WTC11 (cell line): ENCODE measurements around the gene LRRC61. TPM values are rescaled to one million over a fixed set of nuclear protein-coding genes. Genes with fewer than 3 reads are reported as not detected.

Experiments used
- ATAC-seq: fragments of 200-7000 bp; cut with Tn5 transposase; 2 replicates; pipeline ENCODE4 v1.10.0; 2021; ENCODE audit warnings: mild to moderate bottlenecking, moderate library complexity
- CTCF ChIA-PET: fragments of 300-600 bp; sonication (Branson Sonifier 250); formaldehyde crosslinking; loops from one replicate; lab custom pipeline; 2021; ENCODE audit warnings: antibody characterized with exemption; lab: Charles Lee
- POLR2A ChIA-PET: fragments of 350-600 bp; sonication (Branson Sonifier 250); formaldehyde crosslinking; loops from one replicate; lab custom pipeline; 2021; ENCODE audit warnings: antibody characterized with exemption; lab: Charles Lee
- DNase-seq: peaks from one replicate; pipeline ENCODE4 v3.0.0; 2021; ENCODE audit warnings: low spot score
- H3K27ac Mint-ChIP-seq: 2 replicates; pipeline ENCODE4 v1.8.0; 2021; ENCODE audit warnings: mixed read lengths
- H3K27me3 Mint-ChIP-seq: 2 replicates; pipeline ENCODE4 v1.8.0; 2021; ENCODE audit warnings: low read depth, mild to moderate bottlenecking, moderate library complexity, mixed read lengths
- H3K36me3 Mint-ChIP-seq: 2 replicates; pipeline ENCODE4 v1.8.0; 2021; ENCODE audit warnings: mixed read lengths
- H3K4me1 Mint-ChIP-seq: 2 replicates; pipeline ENCODE4 v1.8.0; 2022; ENCODE audit warnings: mixed read lengths
- H3K4me3 Mint-ChIP-seq: 2 replicates; pipeline ENCODE4 v1.8.0; 2021; ENCODE audit warnings: mild to moderate bottlenecking, moderate library complexity, mixed read lengths
- H3K9me3 Mint-ChIP-seq: 2 replicates; pipeline ENCODE4 v1.8.0; 2021; ENCODE audit warnings: mixed read lengths
- CREM ChIP-seq: sonication (generic); formaldehyde crosslinking; IDR thresholded peaks from 2 replicates; pipeline ENCODE4 v1.8.1; 2022; ENCODE audit warnings: mild to moderate bottlenecking, missing genetic modification reagents, moderate library complexity
- GTF2I ChIP-seq: fragments of 250-450 bp; sonication (Bioruptor Pico); conservative IDR thresholded peaks from 2 replicates; pipeline ENCODE4 v1.4.0; 2021; ENCODE audit warnings: mild to moderate bottlenecking
- NR3C1 ChIP-seq: sonication (generic); formaldehyde crosslinking; conservative IDR thresholded peaks from 2 replicates; pipeline ENCODE4 v1.8.1; 2023; ENCODE audit warnings: low read depth, mild to moderate bottlenecking, missing genetic modification reagents
- OVOL2 ChIP-seq: fragments of 250-450 bp; sonication (Bioruptor Pico); IDR thresholded peaks from 2 replicates; pipeline ENCODE4 v1.9.0; 2021; ENCODE audit warnings: mild to moderate bottlenecking, borderline replicate concordance
- RORB ChIP-seq: fragments of 250-450 bp; sonication (Bioruptor Pico); IDR thresholded peaks from 2 replicates; pipeline ENCODE4 v1.9.0; 2021; ENCODE audit warnings: mild to moderate bottlenecking
- SMAD3 ChIP-seq: sonication (generic); formaldehyde crosslinking; IDR thresholded peaks from 2 replicates; pipeline ENCODE4 v1.8.0; 2022; ENCODE audit warnings: missing genetic modification reagents, mild to moderate bottlenecking, borderline replicate concordance
- SOX15 ChIP-seq: fragments of 250-450 bp; sonication (Bioruptor Pico); IDR thresholded peaks from 2 replicates; pipeline ENCODE4 v1.9.0; 2021; ENCODE audit warnings: mild to moderate bottlenecking
- TEAD4 ChIP-seq: sonication (generic); formaldehyde crosslinking; IDR thresholded peaks from 2 replicates; pipeline ENCODE4 v1.8.0; 2022; ENCODE audit warnings: mild to moderate bottlenecking, missing genetic modification reagents
- ZNF416 ChIP-seq: fragments of 250-450 bp; sonication (Bioruptor Pico); IDR thresholded peaks from 2 replicates; pipeline ENCODE4 v1.9.0; 2021; ENCODE audit warnings: mild to moderate bottlenecking, inconsistent platforms
- ZNF423 ChIP-seq: fragments of 250-450 bp; sonication (Bioruptor Pico); IDR thresholded peaks from 2 replicates; pipeline ENCODE4 v2.1.2; 2022; ENCODE audit warnings: mild to moderate bottlenecking, moderate library complexity
- total RNA-seq: library from RNA; stranded (reverse); gene quantifications from 3 replicates; pipeline ENCODE4 v1.2.3, GENCODE V29; 2021
- TF ChIP-seq, protein P1 (sequence below): sonication (generic); formaldehyde crosslinking; IDR thresholded peaks from 2 replicates; pipeline ENCODE4 v1.8.0; 2023; ENCODE audit warnings: missing genetic modification reagents
- TF ChIP-seq, protein P2 (sequence below): sonication (generic); formaldehyde crosslinking; IDR thresholded peaks from 2 replicates; pipeline ENCODE4 v1.8.1; 2023; ENCODE audit warnings: mild to moderate bottlenecking, missing genetic modification reagents, borderline replicate concordance
- TF ChIP-seq, protein P3 (sequence below): fragments of 200-600 bp; IDR thresholded peaks from 2 replicates; pipeline ENCODE4 v1.8.0; 2022; ENCODE audit warnings: antibody characterized with exemption
- TF ChIP-seq, protein P4 (sequence below): sonication (generic); formaldehyde crosslinking; IDR thresholded peaks from 2 replicates; pipeline ENCODE4 v1.8.0; 2022; ENCODE audit warnings: mild to moderate bottlenecking, missing genetic modification reagents
- TF ChIP-seq, protein P5 (sequence below): fragments of 250-450 bp; sonication (Bioruptor Pico); IDR thresholded peaks from 2 replicates; pipeline ENCODE4 v2.1.2; 2022; ENCODE audit warnings: mild to moderate bottlenecking, moderate library complexity

LRRC61 gene
- total RNA-seq, 1 experiment from 2014 or later: 27.7 TPM

DNA sequence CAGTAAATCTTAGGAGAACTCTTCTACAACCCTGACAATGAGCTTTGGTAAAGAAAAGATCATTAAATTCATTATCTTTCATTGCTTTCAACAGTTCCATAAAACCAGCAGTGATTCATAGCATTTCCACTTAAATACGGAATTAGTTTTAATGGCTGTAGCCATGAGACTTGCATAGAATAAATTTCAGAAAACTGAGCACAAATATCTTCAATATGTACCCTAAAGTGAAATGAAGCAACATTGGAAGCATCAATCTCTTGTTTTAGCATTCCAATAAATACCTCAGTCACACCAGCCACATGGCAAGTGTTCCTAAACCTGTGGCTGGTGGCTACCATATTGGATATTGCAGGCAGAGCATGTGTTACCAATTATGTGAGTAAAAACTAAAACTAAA is 21.9 kb downstream of the LRRC61 start (continued):
- TF ChIP-seq, protein P1, sequence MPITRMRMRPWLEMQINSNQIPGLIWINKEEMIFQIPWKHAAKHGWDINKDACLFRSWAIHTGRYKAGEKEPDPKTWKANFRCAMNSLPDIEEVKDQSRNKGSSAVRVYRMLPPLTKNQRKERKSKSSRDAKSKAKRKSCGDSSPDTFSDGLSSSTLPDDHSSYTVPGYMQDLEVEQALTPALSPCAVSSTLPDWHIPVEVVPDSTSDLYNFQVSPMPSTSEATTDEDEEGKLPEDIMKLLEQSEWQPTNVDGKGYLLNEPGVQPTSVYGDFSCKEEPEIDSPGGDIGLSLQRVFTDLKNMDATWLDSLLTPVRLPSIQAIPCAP: no peak
- no peak for TF ChIP-seq ZNF416 (CRISPR knock-in tag)
- TF ChIP-seq GTF2I: no peak
- TF ChIP-seq, protein P2, sequence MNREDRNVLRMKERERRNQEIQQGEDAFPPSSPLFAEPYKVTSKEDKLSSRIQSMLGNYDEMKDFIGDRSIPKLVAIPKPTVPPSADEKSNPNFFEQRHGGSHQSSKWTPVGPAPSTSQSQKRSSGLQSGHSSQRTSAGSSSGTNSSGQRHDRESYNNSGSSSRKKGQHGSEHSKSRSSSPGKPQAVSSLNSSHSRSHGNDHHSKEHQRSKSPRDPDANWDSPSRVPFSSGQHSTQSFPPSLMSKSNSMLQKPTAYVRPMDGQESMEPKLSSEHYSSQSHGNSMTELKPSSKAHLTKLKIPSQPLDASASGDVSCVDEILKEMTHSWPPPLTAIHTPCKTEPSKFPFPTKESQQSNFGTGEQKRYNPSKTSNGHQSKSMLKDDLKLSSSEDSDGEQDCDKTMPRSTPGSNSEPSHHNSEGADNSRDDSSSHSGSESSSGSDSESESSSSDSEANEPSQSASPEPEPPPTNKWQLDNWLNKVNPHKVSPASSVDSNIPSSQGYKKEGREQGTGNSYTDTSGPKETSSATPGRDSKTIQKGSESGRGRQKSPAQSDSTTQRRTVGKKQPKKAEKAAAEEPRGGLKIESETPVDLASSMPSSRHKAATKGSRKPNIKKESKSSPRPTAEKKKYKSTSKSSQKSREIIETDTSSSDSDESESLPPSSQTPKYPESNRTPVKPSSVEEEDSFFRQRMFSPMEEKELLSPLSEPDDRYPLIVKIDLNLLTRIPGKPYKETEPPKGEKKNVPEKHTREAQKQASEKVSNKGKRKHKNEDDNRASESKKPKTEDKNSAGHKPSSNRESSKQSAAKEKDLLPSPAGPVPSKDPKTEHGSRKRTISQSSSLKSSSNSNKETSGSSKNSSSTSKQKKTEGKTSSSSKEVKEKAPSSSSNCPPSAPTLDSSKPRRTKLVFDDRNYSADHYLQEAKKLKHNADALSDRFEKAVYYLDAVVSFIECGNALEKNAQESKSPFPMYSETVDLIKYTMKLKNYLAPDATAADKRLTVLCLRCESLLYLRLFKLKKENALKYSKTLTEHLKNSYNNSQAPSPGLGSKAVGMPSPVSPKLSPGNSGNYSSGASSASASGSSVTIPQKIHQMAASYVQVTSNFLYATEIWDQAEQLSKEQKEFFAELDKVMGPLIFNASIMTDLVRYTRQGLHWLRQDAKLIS (CRISPR knock-in tag): no peak
- no peak for TF ChIP-seq CREM (CRISPR knock-in tag)

DNA sequence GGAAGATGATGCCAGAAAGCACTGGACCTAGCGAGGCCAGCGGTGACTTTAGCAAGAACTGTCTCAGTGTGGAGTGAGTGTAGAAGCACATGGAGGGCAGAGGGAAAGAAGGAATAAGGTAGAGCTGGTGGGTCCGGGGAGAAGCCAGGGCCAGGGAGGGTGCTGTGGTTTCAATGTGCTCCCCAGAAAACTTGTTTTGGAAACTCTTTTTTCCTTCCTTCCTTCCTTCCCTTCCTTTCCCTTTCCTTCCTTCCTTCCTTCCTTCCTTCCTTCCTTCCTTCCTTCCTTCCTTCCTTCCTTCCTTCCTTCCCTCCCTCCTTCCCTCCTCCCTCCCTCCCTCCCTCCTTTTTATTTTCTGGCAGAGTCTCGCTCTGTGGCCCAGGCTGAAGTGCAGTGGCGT is 23.8 kb downstream of the LRRC61 start:
- no peak overlapping the region for H3K27ac Mint-ChIP-seq
- no peak for ATAC-seq
- POLR2A ChIA-PET: interaction anchor here (1.4 kb wide), 1 partner anchor 37 kb away, joined by 3 read pairs; no protein-coding TSS in a partner anchor

More for the DNA sequence above, 23.8 kb downstream of the LRRC61 start:
- no peak for DNase-seq
- H3K4me3 Mint-ChIP-seq: no peak overlapping the region
- H3K4me1 Mint-ChIP-seq: peaks cover 14% of the 10 kb centered on the region
- no peak for TF ChIP-seq ZNF423 (CRISPR knock-in tag)
- TF ChIP-seq, protein P3, sequence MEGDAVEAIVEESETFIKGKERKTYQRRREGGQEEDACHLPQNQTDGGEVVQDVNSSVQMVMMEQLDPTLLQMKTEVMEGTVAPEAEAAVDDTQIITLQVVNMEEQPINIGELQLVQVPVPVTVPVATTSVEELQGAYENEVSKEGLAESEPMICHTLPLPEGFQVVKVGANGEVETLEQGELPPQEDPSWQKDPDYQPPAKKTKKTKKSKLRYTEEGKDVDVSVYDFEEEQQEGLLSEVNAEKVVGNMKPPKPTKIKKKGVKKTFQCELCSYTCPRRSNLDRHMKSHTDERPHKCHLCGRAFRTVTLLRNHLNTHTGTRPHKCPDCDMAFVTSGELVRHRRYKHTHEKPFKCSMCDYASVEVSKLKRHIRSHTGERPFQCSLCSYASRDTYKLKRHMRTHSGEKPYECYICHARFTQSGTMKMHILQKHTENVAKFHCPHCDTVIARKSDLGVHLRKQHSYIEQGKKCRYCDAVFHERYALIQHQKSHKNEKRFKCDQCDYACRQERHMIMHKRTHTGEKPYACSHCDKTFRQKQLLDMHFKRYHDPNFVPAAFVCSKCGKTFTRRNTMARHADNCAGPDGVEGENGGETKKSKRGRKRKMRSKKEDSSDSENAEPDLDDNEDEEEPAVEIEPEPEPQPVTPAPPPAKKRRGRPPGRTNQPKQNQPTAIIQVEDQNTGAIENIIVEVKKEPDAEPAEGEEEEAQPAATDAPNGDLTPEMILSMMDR: no peak
- TF ChIP-seq CREM (CRISPR knock-in tag): no peak
- TF ChIP-seq TEAD4: no peak
- no peak for TF ChIP-seq SOX15 (CRISPR knock-in tag)
- TF ChIP-seq, protein P4, sequence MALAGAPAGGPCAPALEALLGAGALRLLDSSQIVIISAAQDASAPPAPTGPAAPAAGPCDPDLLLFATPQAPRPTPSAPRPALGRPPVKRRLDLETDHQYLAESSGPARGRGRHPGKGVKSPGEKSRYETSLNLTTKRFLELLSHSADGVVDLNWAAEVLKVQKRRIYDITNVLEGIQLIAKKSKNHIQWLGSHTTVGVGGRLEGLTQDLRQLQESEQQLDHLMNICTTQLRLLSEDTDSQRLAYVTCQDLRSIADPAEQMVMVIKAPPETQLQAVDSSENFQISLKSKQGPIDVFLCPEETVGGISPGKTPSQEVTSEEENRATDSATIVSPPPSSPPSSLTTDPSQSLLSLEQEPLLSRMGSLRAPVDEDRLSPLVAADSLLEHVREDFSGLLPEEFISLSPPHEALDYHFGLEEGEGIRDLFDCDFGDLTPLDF (CRISPR knock-in tag): no peak
- no peak for TF ChIP-seq ZNF416 (CRISPR knock-in tag)
- TF ChIP-seq, protein P5, sequence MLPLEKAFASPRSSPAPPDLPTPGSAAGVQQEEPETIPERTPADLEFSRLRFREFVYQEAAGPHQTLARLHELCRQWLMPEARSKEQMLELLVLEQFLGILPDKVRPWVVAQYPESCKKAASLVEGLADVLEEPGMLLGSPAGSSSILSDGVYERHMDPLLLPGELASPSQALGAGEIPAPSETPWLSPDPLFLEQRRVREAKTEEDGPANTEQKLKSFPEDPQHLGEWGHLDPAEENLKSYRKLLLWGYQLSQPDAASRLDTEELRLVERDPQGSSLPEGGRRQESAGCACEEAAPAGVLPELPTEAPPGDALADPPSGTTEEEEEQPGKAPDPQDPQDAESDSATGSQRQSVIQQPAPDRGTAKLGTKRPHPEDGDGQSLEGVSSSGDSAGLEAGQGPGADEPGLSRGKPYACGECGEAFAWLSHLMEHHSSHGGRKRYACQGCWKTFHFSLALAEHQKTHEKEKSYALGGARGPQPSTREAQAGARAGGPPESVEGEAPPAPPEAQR (CRISPR knock-in tag): no peak
- no peak for TF ChIP-seq RORB (CRISPR knock-in tag)
- no peak for TF ChIP-seq NR3C1 (CRISPR knock-in tag)
- no peak for TF ChIP-seq OVOL2 (CRISPR knock-in tag)
- no peak for TF ChIP-seq SMAD3
- TF ChIP-seq, all 79 proteins: peak for 0
- Mint-ChIP-seq H3K36me3 (peaks cover 20% of the 10 kb centered on the region), H3K27me3 (peaks cover 28% of the 10 kb centered on the region), H3K9me3 (peaks cover 26% of the 10 kb centered on the region)
- CTCF ChIA-PET: interaction anchor here (0.8 to 0.9 kb wide), 2 partner anchors 14 to 71 kb away, joined by 3 read pairs; no protein-coding TSS in a partner anchor
